ENCODE results near the gene KCND1. TPM values are rescaled to one million over a fixed set of nuclear protein-coding genes. Genes with fewer than 3 reads are reported as not detected.

The KCND1 gene
- total RNA-seq, 2 experiments from 2014 or later, result 7.6 to 8.8 TPM

- H3K9me3 ChIP-seq (ENCODE audit: low read length), result no peaks in the 10 kb centered on the region
- TF ChIP-seq CTCF (conservative IDR thresholded peaks at IDR 0.05; ENCODE audit: low read length), result 0 out of 2 replicates have a peak, but pooled peaks have one; percentile 31
- no peak for TF ChIP-seq EZH2phosphoT487 (IDR thresholded peaks at IDR 0.05; ENCODE audit: borderline replicate concordance, low read depth, low read length)
- peak; percentile 95 for DNase-seq (ENCODE audit: low spot score)
- no peaks in the 10 kb centered on the region for H3K9me2 ChIP-seq (ENCODE audit: insufficient read depth, low read length)
- no peak within 1 kb of the TSS for H2AFZ ChIP-seq (ENCODE audit: low read length)
- intact Hi-C loops (cut with micrococcal nuclease; ENCODE audit: unreplicated experiment), result loop anchor here (2.0 to 5.0 kb wide), 2 partner anchors 39 to 124 kb away; partner anchors contain the start of genes OTUD5 and TFE3
- no TSS peak for BruUV-seq (replicated peaks)
- peaks cover 57% of the 10 kb centered on the region for H3K4me1 ChIP-seq (ENCODE audit: insufficient read depth, low read length, poor library complexity, severe bottlenecking)
- H3K27ac ChIP-seq (ENCODE audit: low read depth, low read length, poor library complexity, severe bottlenecking), result peak within 1 kb of the TSS; percentile 80
- H3K79me2 ChIP-seq (ENCODE audit: insufficient read depth, low read depth, low read length), result peaks cover 43% of the 10 kb centered on the region
- CTCF ChIA-PET (ENCODE audit: unreplicated experiment), result no interaction called here
- POLR2A ChIA-PET, result no interaction called here
- H3K4me2 ChIP-seq (ENCODE audit: low read length), result peak within 1 kb of the TSS; percentile 75
- H4K20me1 ChIP-seq (ENCODE audit: insufficient read depth, low read length), result peaks cover 19% of the 10 kb centered on the region
- peaks cover 64% of the 10 kb centered on the region for H3K36me3 ChIP-seq (ENCODE audit: insufficient read depth, low read length)
- peak within 1 kb of the TSS; percentile 99 for H3K4me3 ChIP-seq (ENCODE audit: low read depth, low read length, poor library complexity, severe bottlenecking)
Observed at GRCh38 chrX:48918643-48919340, 52.9 kb downstream of the KCND1 start, which contains the start of gene PIM2. PIM2 (minus strand) TSS chrX:48919024; CDS start chrX:48918834, 190 bp downstream.

GRCh38 chrX:48918301-48918642 lies 53.4 kb downstream of the KCND1 start:
- peak; percentile 15 for DNase-seq (ENCODE audit: low spot score)
- CTCF ChIA-PET (ENCODE audit: unreplicated experiment), result no interaction called here
- Histone ChIP-seq H3K36me3 (ENCODE audit: insufficient read depth, low read length) (peaks cover 64% of the 10 kb centered on the region), H3K4me1 (ENCODE audit: insufficient read depth, low read length, poor library complexity, severe bottlenecking) (peaks cover 62% of the 10 kb centered on the region), H3K4me2 (ENCODE audit: low read length) (peak overlapping the region; percentile 69), H3K27ac (ENCODE audit: low read depth, low read length, poor library complexity, severe bottlenecking) (peak overlapping the region; percentile 80), H3K9me3 (ENCODE audit: low read length) (no peaks in the 10 kb centered on the region), H3K9me2 (ENCODE audit: insufficient read depth, low read length) (no peaks in the 10 kb centered on the region), H4K20me1 (ENCODE audit: insufficient read depth, low read length) (peaks cover 19% of the 10 kb centered on the region), H2AFZ (ENCODE audit: low read length) (no peak overlapping the region), H3K79me2 (ENCODE audit: insufficient read depth, low read depth, low read length) (peaks cover 43% of the 10 kb centered on the region), H3K4me3 (ENCODE audit: low read depth, low read length, poor library complexity, severe bottlenecking) (peak overlapping the region; percentile 99)
- POLR2A ChIA-PET, result no interaction called here
- TF ChIP-seq EZH2phosphoT487 (IDR thresholded peaks at IDR 0.05; ENCODE audit: borderline replicate concordance, low read depth, low read length) (no peak), CTCF (conservative IDR thresholded peaks at IDR 0.05; ENCODE audit: low read length) (no peak)
- BruUV-seq (replicated peaks), result no TSS peak
- intact Hi-C loops (cut with micrococcal nuclease; ENCODE audit: unreplicated experiment), result loop anchor here (2.0 to 5.0 kb wide), 2 partner anchors 39 to 125 kb away; partner anchors contain the start of genes OTUD5 and TFE3
